ENCODE measurements around the gene KRT13.

The KRT13 gene

GRCh38 chr17:41536741-41537613 is 31.6 kb upstream of the KRT13 start:
- no peak for DNase-seq

GRCh38 chr17:41535764-41536481 is 30.5 kb upstream of the KRT13 start:
- no peak for DNase-seq

DNA sequence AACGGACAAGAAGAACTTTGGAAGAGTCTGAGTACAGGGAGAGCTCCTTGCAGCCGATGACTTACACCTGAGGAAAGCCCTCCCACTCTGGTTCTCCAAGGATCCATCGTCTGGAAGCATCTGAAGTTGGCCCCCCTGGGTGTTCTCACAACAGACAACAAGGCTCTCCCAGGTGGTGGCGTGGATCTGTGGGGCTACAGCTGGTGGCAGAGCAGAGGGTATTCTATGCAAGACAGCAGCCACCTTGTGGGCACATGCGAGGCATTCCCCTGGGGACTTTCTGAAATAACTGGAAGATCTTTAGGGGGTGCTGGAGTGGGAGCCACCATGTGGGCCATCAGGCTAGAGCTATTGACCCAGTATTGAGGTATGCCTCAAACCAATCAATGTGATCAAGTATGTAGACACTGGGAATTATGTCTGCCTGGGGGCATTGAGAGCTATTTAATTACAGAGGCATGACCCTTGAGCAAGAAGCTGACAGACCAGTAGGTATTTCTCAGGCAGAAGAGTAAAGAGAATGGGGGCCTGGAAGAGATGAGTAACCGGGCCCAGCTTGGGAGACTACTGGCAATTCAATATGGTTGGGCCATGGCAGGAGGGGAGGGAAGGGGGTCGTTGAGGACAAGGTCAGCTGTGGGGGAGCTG is 29.6 kb upstream of the KRT13 start:
- no peak for DNase-seq

DNA sequence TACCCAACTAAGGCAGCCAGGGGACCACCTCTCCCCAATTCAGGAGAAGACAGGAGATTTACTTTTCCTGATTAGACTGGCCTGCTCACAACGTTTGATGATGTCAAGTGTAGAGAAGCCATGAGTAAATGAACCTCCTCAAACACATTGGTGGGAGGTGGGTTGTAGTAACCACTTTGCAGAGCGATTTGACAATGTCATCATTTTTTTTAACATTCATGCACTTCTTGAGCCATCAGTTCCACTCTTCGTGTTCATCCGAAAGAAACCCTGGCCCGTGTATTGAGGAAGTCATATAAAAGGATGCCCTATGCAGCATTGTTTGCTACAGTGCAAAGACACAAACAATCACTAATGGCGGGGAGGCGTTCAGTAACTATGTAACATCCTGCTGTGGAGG is 28.2 kb upstream of the KRT13 start:
- no peak for DNase-seq

GRCh38 chr17:41532947-41533570 is 27.6 kb upstream of the KRT13 start:
- DNase-seq, result no peak

- DNase-seq, result no peak
Measured at GRCh38 chr17:41531993-41532392, 26.6 kb upstream of the KRT13 start.

DNA sequence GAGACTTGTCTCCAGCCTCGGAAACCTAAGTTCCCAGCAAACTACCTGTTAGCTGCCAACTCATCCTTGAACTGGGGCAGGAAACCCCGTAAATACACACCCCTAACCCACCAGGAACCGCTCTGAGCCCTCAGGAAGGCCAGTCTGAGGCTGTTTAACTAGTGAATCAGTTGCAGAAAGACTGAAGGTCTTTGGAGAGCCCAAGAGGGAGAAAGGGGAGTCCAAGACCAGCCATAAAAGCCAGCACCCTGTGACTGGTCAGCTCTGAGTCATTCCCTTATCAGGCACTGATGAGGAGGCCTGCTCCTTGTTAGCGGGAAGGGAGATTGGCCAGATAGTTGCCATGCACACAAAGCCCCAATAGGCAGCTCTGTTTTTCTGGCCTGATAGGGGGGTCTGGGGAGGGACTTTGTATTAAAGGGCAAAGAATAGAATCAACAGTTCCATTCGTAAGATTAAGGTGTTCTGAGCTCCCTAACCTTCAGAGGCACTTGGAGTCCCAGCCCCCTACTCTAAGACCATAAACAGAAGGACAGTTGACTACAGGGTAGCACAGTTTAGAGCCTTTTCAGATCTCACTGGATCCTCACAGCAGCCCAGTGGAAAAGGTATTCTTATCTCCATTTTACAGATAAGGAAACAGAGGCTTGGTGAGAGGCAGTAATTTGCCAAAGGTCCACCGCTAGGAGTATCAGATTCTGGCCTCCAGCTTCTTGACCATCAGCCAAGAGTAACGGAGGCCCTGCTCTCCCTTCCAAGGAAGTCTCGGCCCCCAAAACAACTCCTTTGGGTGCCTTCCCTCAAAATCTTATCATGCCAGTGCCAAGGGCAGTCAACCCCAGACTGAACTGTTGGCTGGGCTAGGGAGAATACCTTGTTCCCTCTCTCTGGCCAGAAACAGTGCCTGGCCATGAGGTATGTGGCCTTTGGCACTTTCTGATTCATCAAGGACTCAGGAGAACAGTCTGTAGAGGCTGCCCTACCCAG is 24.9 kb upstream of the KRT13 start:
- DNase-seq, result no peak

GRCh38 chr17:41529491-41529915 is 24.1 kb upstream of the KRT13 start:
- DNase-seq, result no peak

DNA sequence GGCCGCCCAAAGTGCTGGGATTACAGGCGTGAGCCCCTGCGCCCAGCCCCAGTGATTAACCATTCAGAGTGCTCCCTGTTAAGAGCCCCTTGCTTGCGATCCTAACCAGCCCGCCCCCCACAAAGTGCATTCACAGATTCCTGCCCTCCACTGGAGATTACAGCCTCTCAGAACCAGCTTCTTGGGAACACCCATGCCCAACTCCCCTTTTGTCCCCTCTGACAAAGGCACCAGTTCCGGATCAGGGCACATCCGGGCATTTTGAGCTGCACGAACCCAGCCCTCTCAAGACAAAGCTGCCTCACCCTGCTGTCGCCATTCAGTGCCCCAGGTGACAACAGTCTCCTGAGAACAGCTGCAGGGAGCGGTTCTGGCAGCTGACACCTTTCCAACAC is 23.5 kb upstream of the KRT13 start:
- DNase-seq, result no peak

- no peak for DNase-seq
Measured at GRCh38 chr17:41527063-41528023, 21.9 kb upstream of the KRT13 start.

DNA sequence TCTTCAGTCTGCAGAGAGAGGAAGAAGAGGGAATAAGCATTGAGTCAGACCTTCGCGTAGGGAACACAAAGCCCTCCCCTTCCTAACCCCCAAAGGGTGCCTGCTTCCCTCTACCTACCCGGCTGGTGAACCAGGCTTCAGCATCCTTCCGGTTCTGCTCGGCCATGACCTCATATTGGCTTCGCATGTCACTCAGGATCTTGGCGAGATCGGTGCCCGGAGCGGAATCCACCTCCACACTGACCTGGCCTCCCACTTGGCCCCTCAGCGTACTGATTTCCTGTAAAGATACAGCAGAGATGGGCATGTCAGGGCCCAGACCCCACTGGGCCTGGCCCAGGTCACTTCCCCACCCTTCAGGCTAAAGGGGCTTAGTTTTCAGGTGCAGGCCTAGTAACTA is 18.8 kb upstream of the KRT13 start:
- DNase-seq, result no peak

DNA sequence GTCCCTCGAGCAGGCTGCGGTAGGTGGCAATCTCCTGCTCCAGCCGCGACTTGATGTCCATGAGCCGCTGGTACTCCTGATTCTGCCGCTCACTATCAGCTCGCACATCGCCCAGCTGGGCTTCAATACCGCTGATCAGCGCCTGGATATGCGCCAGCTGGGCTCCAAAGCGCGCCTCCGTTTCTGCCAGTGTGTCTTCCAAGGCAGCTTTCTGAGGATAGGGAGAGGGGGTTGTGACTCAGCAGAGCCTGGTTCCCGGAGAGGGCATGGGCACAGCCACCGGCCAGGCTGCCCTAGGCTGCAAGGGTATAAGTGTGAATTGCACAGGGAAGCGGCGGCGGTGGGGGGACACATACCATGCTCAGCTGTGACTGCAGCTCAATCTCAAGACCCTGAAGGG is 18.4 kb upstream of the KRT13 start:
- no peak for DNase-seq

- DNase-seq, result no peak
Measured at GRCh38 chr17:41523225-41523593, 17.8 kb upstream of the KRT13 start.

- no peak for DNase-seq
Measured at GRCh38 chr17:41522301-41523224, 17.2 kb upstream of the KRT13 start.

DNA sequence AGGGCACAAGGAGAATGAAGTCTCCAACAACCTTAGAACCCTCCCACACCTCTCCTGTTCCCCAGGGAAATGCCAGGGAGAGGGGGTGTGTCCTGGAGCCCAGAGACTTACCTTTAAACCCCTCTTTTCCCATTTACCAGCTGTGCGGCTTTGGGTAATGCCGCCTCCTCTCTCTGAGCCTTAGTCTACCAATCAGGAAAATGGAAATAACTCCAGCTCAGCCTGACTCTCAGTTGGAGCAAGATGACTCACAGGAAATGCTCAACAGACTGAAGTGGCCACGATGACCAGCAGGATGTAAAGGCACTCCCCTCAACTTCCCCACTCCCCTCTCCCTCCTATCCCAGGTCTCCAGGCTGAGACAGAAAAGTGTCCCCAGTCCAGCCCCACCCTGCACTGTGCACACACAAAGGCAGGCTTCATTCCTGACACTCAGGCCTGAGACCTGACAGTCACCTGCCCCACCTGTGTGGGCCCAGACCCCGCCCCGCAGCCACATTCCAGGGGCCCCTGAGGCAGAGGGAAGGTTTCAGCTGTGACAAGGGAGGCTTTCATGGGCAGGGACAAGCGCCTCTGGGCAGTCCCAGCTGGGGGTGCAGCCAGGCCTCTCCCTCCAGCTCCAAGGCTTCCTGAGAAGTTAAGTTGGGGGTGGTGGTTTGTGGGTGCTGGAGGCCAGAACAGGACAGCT is 16.3 kb upstream of the KRT13 start:
- no peak for DNase-seq

DNA sequence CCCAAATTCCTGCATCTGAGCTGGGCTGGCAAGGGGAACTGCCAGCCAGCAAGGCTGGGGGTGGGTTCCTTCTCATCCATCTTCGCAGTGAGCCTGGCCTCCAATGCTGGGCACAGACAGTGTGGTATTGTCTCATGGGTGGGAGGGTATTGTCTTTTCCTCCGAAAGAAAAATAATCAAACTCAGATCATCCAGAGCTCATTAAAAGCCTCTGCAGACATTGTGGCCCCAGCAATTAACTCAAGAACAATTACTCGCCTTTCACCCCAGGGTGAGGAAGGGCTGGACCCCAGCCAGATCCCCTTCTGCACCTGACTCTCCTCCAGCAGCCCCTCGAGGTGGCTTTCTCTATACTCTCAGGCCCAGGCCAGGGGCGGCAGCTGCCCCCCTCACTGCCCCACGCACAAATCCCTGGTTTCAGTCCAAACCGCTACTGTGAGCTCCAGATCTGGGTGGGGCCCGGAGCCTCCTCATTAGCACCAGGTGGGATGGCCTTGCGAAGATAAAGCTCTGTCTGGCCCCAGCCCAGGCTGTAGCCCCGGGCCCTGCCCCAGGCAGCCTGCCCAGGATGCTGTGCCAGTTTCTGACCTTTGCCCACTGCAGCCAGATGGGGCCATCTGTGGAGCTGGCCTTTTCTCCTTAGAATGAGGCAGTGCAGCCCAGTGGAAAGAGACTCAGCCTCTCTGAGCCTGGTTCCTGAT is 15.6 kb upstream of the KRT13 start:
- DNase-seq, result no peak

GRCh38 chr17:41519501-41520224 is 14.3 kb upstream of the KRT13 start:
- DNase-seq, result no peak
